D721Med (cell line): ENCODE data around the gene TOM1.

Experiments used
- DNase-seq: peaks from one replicate; pipeline ENCODE4 v3.0.0; 2011; ENCODE audit warnings: low spot score; ENCODE audit not compliant: insufficient read length
- FAIRE-seq: peaks from 2 replicates; lab custom pipeline; 2011; peaks lifted over from hg19 to GRCh38; lab: Jason Lieb, UNC
- TF ChIP-seq, protein P1 (sequence below): IDR thresholded peaks from 2 replicates; pipeline ENCODE4 v1.5.1; 2012; ENCODE audit warnings: mild to moderate bottlenecking, control low read depth; ENCODE audit not compliant: insufficient read depth; ENCODE audit errors: missing control alignments

TOM1 gene

DNA sequence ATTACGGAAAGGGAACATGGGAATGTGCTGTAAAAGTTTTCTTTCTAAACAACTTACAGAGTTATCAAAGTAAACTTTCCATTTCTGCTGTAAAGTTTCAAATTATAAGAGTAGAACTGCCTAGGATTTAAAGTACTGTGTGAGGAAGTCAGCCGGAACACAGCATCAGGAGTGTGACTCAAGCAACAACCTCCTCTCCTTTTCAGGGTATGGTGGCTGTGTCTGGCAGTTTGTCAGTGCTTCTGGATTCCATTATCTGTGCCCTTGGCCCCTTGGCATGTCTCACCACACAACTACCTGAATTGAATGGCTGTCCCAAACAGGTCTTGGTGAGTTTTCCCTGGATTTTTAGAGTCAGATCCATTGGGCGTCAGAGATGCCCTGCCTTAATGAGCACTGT, 6.9 kb upstream of the TOM1 start:
- FAIRE-seq (no peak), DNase-seq (no peak)
- TF ChIP-seq, protein P1, sequence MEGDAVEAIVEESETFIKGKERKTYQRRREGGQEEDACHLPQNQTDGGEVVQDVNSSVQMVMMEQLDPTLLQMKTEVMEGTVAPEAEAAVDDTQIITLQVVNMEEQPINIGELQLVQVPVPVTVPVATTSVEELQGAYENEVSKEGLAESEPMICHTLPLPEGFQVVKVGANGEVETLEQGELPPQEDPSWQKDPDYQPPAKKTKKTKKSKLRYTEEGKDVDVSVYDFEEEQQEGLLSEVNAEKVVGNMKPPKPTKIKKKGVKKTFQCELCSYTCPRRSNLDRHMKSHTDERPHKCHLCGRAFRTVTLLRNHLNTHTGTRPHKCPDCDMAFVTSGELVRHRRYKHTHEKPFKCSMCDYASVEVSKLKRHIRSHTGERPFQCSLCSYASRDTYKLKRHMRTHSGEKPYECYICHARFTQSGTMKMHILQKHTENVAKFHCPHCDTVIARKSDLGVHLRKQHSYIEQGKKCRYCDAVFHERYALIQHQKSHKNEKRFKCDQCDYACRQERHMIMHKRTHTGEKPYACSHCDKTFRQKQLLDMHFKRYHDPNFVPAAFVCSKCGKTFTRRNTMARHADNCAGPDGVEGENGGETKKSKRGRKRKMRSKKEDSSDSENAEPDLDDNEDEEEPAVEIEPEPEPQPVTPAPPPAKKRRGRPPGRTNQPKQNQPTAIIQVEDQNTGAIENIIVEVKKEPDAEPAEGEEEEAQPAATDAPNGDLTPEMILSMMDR: no peak

DNA sequence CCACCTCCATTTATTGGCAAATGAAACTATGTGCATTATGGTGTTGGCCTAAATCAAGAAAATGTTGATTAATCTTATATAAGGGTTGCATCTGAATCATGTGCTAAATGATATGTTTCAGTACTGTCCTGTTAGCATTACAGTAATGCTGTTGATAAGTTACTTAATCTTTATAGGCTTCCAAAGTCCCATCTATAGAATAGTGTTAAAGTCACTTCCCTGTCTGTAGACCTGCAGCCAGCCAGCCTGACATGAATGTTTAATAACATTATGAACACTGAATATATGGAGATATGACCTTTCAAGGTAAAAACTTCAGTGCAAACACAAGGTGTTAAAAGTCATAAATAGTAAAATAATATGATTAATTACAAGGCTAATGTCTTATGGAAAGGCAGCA, 3.6 kb upstream of the TOM1 start:
- FAIRE-seq (no peak), DNase-seq (no peak)
- TF ChIP-seq, protein P1: no peak

DNA sequence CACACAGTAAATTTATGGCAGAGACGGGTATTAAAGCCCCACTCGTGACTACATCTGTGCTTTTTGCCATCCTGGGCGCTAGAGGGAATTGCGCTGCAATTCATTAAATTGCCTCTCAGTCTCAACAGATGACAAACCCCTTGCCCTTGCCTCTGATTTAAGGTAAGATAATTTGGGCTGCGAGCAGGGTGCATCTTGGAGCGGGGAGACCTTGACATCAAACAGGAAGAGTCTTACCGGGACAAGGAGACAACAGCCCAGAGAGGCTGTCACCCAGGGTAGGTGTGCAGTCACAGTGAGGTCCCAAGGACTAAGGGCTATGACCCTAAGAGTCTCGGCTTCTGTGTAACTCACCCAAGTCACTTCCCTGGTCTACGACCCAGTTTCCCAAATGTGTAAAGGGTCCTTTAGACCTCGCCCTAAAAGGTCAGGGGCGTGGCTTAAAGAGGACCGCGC, 449 bp upstream of the TOM1 start:
- no peak for FAIRE-seq
- TF ChIP-seq, protein P1: peak; percentile 13
- no peak for DNase-seq

DNA sequence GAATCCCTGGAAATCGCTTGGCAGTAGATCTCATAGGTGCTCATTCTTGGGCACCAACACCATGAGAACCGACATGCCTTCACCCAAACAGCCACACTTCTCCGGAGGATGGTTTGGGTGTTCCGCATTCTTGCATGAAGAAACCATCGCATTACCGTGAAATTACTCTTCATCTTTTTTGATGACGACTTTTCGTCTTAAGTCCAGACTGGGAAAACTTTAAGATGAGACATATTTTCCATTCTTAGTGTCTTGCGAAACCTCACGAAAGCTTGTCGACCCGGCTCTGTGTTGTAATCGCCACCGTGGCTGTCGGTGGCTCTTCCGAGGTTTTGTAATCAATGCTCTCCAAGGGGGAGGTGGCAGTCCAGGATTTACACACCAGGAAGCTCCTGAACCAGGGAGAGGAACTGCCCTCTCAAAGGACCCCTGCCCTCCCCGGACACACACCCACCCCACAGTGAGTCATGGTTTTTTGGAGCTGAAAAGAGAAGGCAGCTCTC, 1.7 kb downstream of the TOM1 start:
- FAIRE-seq (no peak), DNase-seq (no peak)
- TF ChIP-seq, protein P1: no peak

DNA sequence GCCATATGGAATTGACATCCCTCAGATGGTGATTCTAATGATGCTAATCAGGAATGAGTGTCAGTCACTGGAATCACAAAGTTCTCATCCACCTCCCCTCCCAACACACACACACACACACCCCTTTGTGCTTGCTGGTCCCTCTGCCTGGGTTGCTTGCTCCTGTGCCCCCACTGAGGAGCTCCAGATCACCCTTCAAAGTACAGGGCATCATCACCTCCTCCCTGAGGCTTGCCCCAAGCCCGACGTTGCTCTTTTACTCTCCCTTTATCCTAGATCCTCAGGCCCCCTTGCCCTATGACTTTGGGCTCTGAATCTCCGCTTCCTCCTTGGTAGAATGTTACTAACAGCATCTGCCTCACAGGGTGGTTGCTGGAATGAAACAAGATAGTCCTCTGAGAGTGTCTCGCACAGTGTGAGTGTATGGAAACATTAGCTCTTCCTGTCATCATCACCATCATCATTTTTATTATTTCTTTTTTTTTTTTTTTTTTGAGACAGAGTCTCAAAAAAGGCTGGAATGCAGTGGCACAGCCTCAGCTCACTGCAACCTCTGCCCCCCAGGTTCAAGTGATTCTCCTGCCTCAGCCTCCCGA, 3.4 kb downstream of the TOM1 start:
- TF ChIP-seq, protein P1: no peak
- no peak for DNase-seq
- FAIRE-seq: no peak

DNA sequence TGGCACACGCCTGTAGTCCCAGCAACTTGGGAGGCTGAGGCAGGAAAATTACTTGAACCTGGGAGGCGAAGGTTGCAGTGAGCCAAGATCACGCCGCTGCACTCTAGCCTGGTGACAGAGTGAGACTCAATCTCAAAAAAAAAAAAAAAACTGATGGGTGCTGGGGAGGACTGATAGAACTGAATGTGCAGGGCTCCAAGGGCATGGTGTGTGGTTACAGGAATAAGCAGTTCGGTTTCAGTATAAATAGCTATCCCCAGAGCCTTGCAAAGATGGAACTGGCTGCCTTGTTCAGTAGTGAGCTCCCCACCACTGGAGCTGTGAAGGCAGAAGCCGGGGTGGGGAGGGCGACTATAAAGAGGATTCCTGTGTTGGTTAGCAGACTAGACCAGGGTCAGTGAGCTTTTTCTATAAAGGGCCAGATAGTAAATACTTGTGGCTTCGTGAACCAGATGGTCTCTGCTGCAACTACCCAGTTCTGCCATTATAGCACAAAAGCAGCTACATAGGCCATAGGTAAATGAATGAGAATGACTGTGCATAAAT, 5.9 kb downstream of the TOM1 start:
- TF ChIP-seq, protein P1: no peak
- no peak for FAIRE-seq

DNA sequence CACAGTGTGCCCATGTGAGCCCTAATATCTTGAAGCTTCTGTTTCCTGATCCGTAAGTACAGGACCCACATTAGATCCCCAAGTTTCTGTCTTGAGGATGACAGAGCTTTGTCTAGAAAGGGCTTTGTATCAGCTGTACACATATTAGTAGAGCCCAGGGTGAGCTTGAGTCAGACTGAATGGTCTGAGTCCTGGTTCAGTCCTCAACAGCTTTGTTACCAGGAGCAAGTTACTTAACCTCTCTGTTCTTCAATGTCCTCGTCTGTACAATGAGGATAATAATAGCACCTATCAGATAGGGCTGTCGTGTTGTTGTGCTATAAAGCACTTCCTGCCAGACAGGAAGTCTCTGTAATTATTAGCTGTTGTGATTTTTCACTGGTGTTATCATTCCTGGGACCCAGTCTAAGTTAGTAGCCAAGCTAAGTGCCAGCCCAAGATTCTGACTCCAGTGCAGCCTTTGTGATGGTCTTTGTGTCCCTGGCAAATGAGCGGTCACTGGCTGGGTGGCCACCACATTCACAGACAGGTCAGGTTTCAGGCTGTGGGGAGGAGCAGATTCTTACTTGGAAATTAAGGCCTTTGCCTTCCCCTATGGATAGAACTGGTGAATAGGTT, 6.8 kb downstream of the TOM1 start:
- DNase-seq: no peak
- TF ChIP-seq, protein P1: no peak
- FAIRE-seq: no peak

More for the DNA sequence above, 5.9 kb downstream of the TOM1 start:
- DNase-seq: no peak
